ENCODE data around the gene ROR2.
"Not testable (repeated sequence)": the region's sequence is repeated elsewhere in the genome, so short reads cannot be mapped to it uniquely, and the experiment has no call there.

The ROR2 gene

GRCh38 chr9:91623004-91623403, 327.0 kb downstream of the ROR2 start:
- H3K27me3 ChIP-seq (ENCODE audit: control insufficient read depth in 3 of 3, insufficient read depth in 3 of 3, low read depth in 1 of 3, low read length in 3 of 3), result peaks cover 0 to 2% (median 0%) of the 10 kb centered on the region in 3 experiments
- no peak overlapping the region for H3K27ac ChIP-seq (replicated peaks; ENCODE audit: low read length)
- no peaks in the 10 kb centered on the region for H3K4me1 ChIP-seq (ENCODE audit: control insufficient read depth in 2 of 2, insufficient read depth in 1 of 2, low read depth in 1 of 2, low read length in 2 of 2)
- no peak overlapping the region for H2BK120ac ChIP-seq (ENCODE audit: low read depth, low read length)
- no peak overlapping the region for H3K18ac ChIP-seq (ENCODE audit: low read length)
- no peaks in the 10 kb centered on the region for H3K36me3 ChIP-seq (replicated peaks in 1 of 2; ENCODE audit: control insufficient read depth in 2 of 2, insufficient read depth in 2 of 2, low read length in 2 of 2)
- H3K4ac ChIP-seq (ENCODE audit: low read length), result no peak overlapping the region
- H3K14ac ChIP-seq (ENCODE audit: low read length), result no peak overlapping the region
- no peaks in the 10 kb centered on the region for H3K9me3 ChIP-seq (replicated peaks in 1 of 2; ENCODE audit: control insufficient read depth in 2 of 2, insufficient read depth in 1 of 2, low read depth in 1 of 2, low read length in 2 of 2)
- no peaks in the 10 kb centered on the region for H3K79me1 ChIP-seq (ENCODE audit: low read depth, low read length)
- no peak overlapping the region for H3K9ac ChIP-seq (ENCODE audit: low read depth, low read length, poor library complexity)
- no peak for DNase-seq (ENCODE audit: low spot score)
- H2BK15ac ChIP-seq (ENCODE audit: low read length), result no peak overlapping the region
- no peak overlapping the region for H2AK5ac ChIP-seq (ENCODE audit: low read depth, low read length)
- H3K4me2 ChIP-seq (ENCODE audit: insufficient read depth, low read length, poor library complexity, severe bottlenecking), result no peak overlapping the region
- H3K4me3 ChIP-seq (ENCODE audit: low read length in 2 of 2), result no peak overlapping the region
- no peak overlapping the region for H2AFZ ChIP-seq (ENCODE audit: low read length)
- no peak overlapping the region for H2BK5ac ChIP-seq (ENCODE audit: low read length)
- H3K23ac ChIP-seq (ENCODE audit: low read depth, low read length, poor library complexity), result no peak overlapping the region
- no peak overlapping the region for H4K91ac ChIP-seq (ENCODE audit: low read depth, low read length, poor library complexity)
- H4K8ac ChIP-seq (ENCODE audit: low read depth, low read length), result no peak overlapping the region
- H2BK12ac ChIP-seq (ENCODE audit: low read length), result no peak overlapping the region

- WGBS, 2 donors (ENCODE audit: extremely low coverage in 2 of 2, insufficient read length in 2 of 2, insufficient replicate concordance in 1 of 2), result no CpG with 5 or more reads among the region's 3 CpGs
- not testable (repeated sequence) for H3K27me3 ChIP-seq (ENCODE audit: control insufficient read depth in 3 of 3, insufficient read depth in 3 of 3, low read depth in 1 of 3, low read length in 3 of 3); H3K14ac ChIP-seq (ENCODE audit: low read length)
Measured at GRCh38 chr9:91622121-91622520, 327.9 kb downstream of the ROR2 start.

GRCh38 chr9:91614044-91614443, 336.0 kb downstream of the ROR2 start:
- not testable (repeated sequence) for H3K4me3 ChIP-seq (ENCODE audit: low read length in 2 of 2)

More at GRCh38 chr9:91622121-91622520, 327.9 kb downstream of the ROR2 start:
- H2AK5ac ChIP-seq (ENCODE audit: low read depth, low read length); H2BK5ac ChIP-seq (ENCODE audit: low read length); H3K79me1 ChIP-seq (ENCODE audit: low read depth, low read length); H3K4me1 ChIP-seq (ENCODE audit: control insufficient read depth in 2 of 2, insufficient read depth in 1 of 2, low read depth in 1 of 2, low read length in 2 of 2); H3K4ac ChIP-seq (ENCODE audit: low read length); H2BK12ac ChIP-seq (ENCODE audit: low read length); H3K4me2 ChIP-seq (ENCODE audit: insufficient read depth, low read length, poor library complexity, severe bottlenecking); H3K18ac ChIP-seq (ENCODE audit: low read length); H3K23ac ChIP-seq (ENCODE audit: low read depth, low read length, poor library complexity); H2BK120ac ChIP-seq (ENCODE audit: low read depth, low read length); H3K4me3 ChIP-seq (ENCODE audit: low read length in 2 of 2); H2AFZ ChIP-seq (ENCODE audit: low read length); H3K36me3 ChIP-seq (replicated peaks in 1 of 2; ENCODE audit: control insufficient read depth in 2 of 2, insufficient read depth in 2 of 2, low read length in 2 of 2); DNase-seq (ENCODE audit: low spot score); H4K91ac ChIP-seq (ENCODE audit: low read depth, low read length, poor library complexity); H4K8ac ChIP-seq (ENCODE audit: low read depth, low read length); H3K9me3 ChIP-seq (replicated peaks in 1 of 2; ENCODE audit: control insufficient read depth in 2 of 2, insufficient read depth in 1 of 2, low read depth in 1 of 2, low read length in 2 of 2); H2BK15ac ChIP-seq (ENCODE audit: low read length); H3K27ac ChIP-seq (replicated peaks; ENCODE audit: low read length); H3K9ac ChIP-seq (ENCODE audit: low read depth, low read length, poor library complexity): not testable (repeated sequence)

GRCh38 chr9:91611582-91611981, 338.4 kb downstream of the ROR2 start:
- whole genome bisulfite sequencing, 2 donors (ENCODE audit: extremely low coverage in 2 of 2, insufficient read length in 2 of 2, insufficient replicate concordance in 1 of 2), result no CpG with 5 or more reads among the region's 5 CpGs

More at GRCh38 chr9:91614044-91614443, 336.0 kb downstream of the ROR2 start:
- not testable (repeated sequence) for H3K79me1 ChIP-seq (ENCODE audit: low read depth, low read length); H3K4me2 ChIP-seq (ENCODE audit: insufficient read depth, low read length, poor library complexity, severe bottlenecking); DNase-seq (ENCODE audit: low spot score); H3K23ac ChIP-seq (ENCODE audit: low read depth, low read length, poor library complexity); H3K9ac ChIP-seq (ENCODE audit: low read depth, low read length, poor library complexity); H2BK15ac ChIP-seq (ENCODE audit: low read length); H2AK5ac ChIP-seq (ENCODE audit: low read depth, low read length); H3K4ac ChIP-seq (ENCODE audit: low read length); H3K27ac ChIP-seq (replicated peaks; ENCODE audit: low read length); H2BK5ac ChIP-seq (ENCODE audit: low read length); H3K14ac ChIP-seq (ENCODE audit: low read length); H2BK12ac ChIP-seq (ENCODE audit: low read length); H4K91ac ChIP-seq (ENCODE audit: low read depth, low read length, poor library complexity); H3K4me1 ChIP-seq (ENCODE audit: control insufficient read depth in 2 of 2, insufficient read depth in 1 of 2, low read depth in 1 of 2, low read length in 2 of 2); H4K8ac ChIP-seq (ENCODE audit: low read depth, low read length); H2AFZ ChIP-seq (ENCODE audit: low read length); H3K36me3 ChIP-seq (replicated peaks in 1 of 2; ENCODE audit: control insufficient read depth in 2 of 2, insufficient read depth in 2 of 2, low read length in 2 of 2); H3K18ac ChIP-seq (ENCODE audit: low read length); H2BK120ac ChIP-seq (ENCODE audit: low read depth, low read length); H3K27me3 ChIP-seq (ENCODE audit: control insufficient read depth in 3 of 3, insufficient read depth in 3 of 3, low read depth in 1 of 3, low read length in 3 of 3); H3K9me3 ChIP-seq (replicated peaks in 1 of 2; ENCODE audit: control insufficient read depth in 2 of 2, insufficient read depth in 1 of 2, low read depth in 1 of 2, low read length in 2 of 2)
- no CpG with 5 or more reads among the region's 2 CpGs for WGBS, 2 donors (ENCODE audit: extremely low coverage in 2 of 2, insufficient read length in 2 of 2, insufficient replicate concordance in 1 of 2)

More at GRCh38 chr9:91611582-91611981, 338.4 kb downstream of the ROR2 start:
- Histone ChIP-seq H2AK5ac (ENCODE audit: low read depth, low read length) (no peak overlapping the region), H3K9ac (ENCODE audit: low read depth, low read length, poor library complexity) (no peak overlapping the region), H3K9me3 (replicated peaks in 1 of 2; ENCODE audit: control insufficient read depth in 2 of 2, insufficient read depth in 1 of 2, low read depth in 1 of 2, low read length in 2 of 2) (no peaks in the 10 kb centered on the region), H2BK120ac (ENCODE audit: low read depth, low read length) (no peak overlapping the region), H3K4me2 (ENCODE audit: insufficient read depth, low read length, poor library complexity, severe bottlenecking) (no peak overlapping the region), H4K8ac (ENCODE audit: low read depth, low read length) (no peak overlapping the region), H2BK15ac (ENCODE audit: low read length) (no peak overlapping the region), H3K14ac (ENCODE audit: low read length) (no peak overlapping the region), H3K4me1 (ENCODE audit: control insufficient read depth in 2 of 2, insufficient read depth in 1 of 2, low read depth in 1 of 2, low read length in 2 of 2) (no peaks in the 10 kb centered on the region), H3K4me3 (ENCODE audit: low read length in 2 of 2) (no peak overlapping the region), H4K91ac (ENCODE audit: low read depth, low read length, poor library complexity) (no peak overlapping the region), H3K79me1 (ENCODE audit: low read depth, low read length) (no peaks in the 10 kb centered on the region), H3K36me3 (replicated peaks in 1 of 2; ENCODE audit: control insufficient read depth in 2 of 2, insufficient read depth in 2 of 2, low read length in 2 of 2) (no peaks in the 10 kb centered on the region), H2AFZ (ENCODE audit: low read length) (no peak overlapping the region), H3K27ac (replicated peaks; ENCODE audit: low read length) (no peak overlapping the region), H3K18ac (ENCODE audit: low read length) (no peak overlapping the region), H3K27me3 (ENCODE audit: control insufficient read depth in 3 of 3, insufficient read depth in 3 of 3, low read depth in 1 of 3, low read length in 3 of 3) (peaks cover 0 to 4% (median 0%) of the 10 kb centered on the region in 3 experiments), H3K4ac (ENCODE audit: low read length) (no peak overlapping the region), H3K23ac (ENCODE audit: low read depth, low read length, poor library complexity) (no peak overlapping the region), H2BK12ac (ENCODE audit: low read length) (no peak overlapping the region), H2BK5ac (ENCODE audit: low read length) (no peak overlapping the region)
- no peak for DNase-seq (ENCODE audit: low spot score)
